Ovary (tissue), 9 donors: ENCODE data around the gene FNDC3A. TPM values are rescaled to one million over a fixed set of nuclear protein-coding genes. Genes with fewer than 3 reads are reported as not detected.

Experiments used
- DNase-seq, 5 donors: peaks; one replicate each; pipeline ENCODE4 v3.0.0-alpha.2; 2019 to 2020
- H3K27ac ChIP-seq, 2 donors: fragments of 200-600 bp; one replicate each; pipeline versions ENCODE4 v1.5.1 to v1.8.0; 2019 to 2022
- H3K27me3 ChIP-seq: fragments of 200-600 bp; one replicate; pipeline ENCODE4 v1.8.0; 2022
- H3K36me3 ChIP-seq: fragments of 200-600 bp; sonication (generic); one replicate; pipeline ENCODE4 v1.5.1; 2019
- H3K4me1 ChIP-seq: one replicate; pipeline ENCODE4 v1.8.1; 2013; ENCODE audit warnings: mild to moderate bottlenecking, moderate library complexity; ENCODE audit not compliant: insufficient read depth
- H3K4me3 ChIP-seq: fragments of 200-600 bp; sonication (generic); one replicate; pipeline ENCODE4 v1.5.1; 2017
- H3K9me3 ChIP-seq, 2 donors: fragments of 200-600 bp in 1 of 2; sonication (generic) in 1 of 2; one replicate each; pipeline versions ENCODE4 v1.5.1 to v1.8.1; 2013 to 2019; ENCODE audit warnings: mild to moderate bottlenecking in 1 of 2, moderate library complexity in 1 of 2
- CTCF ChIP-seq, 3 donors: fragments of 450-650 bp in 2 of 3; fragments of 200-600 bp in 1 of 3; IDR thresholded peaks; one replicate each; pipeline versions ENCODE4 v1.5.1 to v1.8.0; 2016 to 2022; ENCODE audit warnings: antibody characterized with exemption in 3 of 3, mild to moderate bottlenecking in 1 of 3
- EP300 ChIP-seq: sonication (generic); formaldehyde crosslinking; IDR thresholded peaks from one replicate; pipeline ENCODE4 v1.6.1; 2017; ENCODE audit warnings: antibody characterized with exemption
- POLR2A ChIP-seq: fragments of 450-650 bp; IDR thresholded peaks from one replicate; pipeline ENCODE4 v1.6.1; 2017; ENCODE audit warnings: antibody characterized with exemption, mild to moderate bottlenecking, moderate library complexity
- WGBS, 3 donors: extraction: QIAGEN DNeasy Blood & Tissue Kit in 1 of 3; methylation state at CpG; one replicate each; pipeline versions ENCODE4 v1.1.5 to v1.1.7; 2013 to 2017; 5-methylcytosine and 5-hydroxymethylcytosine counted together
- intact Hi-C, 4 donors: fragments of 100-400 bp; cut with DNase I; formaldehyde crosslinking; loops; one replicate each; pipeline versions ENCODE4 v1.11.0 to v1.15.1; 2022 to 2023
- polyA plus RNA-seq, 2 donors: library from polyadenylated mRNA; stranded (reverse); fragments of 200-250 nt in 1 of 2; fragments of 350-450 nt in 1 of 2; fragmentation: Illumina TruSeq in 1 of 2; extraction: RNeasy Lipid Tissue Mini Kit (QIAGEN cat#74804) in 1 of 2; gene quantifications; one replicate each; pipeline ENCODE4 v1.2.3, GENCODE V29; 2013 to 2014
- total RNA-seq, 7 donors: library from RNA; depleted of rRNA in 2 of 7; stranded (reverse); fragments of >200 nt in 2 of 7; fragmentation: NEBNext Ultra II Directional in 3 of 7; extraction: Animal tissue kit (Norgen Biotek cat#: 25700) in 3 of 7; gene quantifications; one replicate each; pipeline versions ENCODE4 v1.1.0 to v1.2.4, GENCODE V29; 2016 to 2023
- donor health status: DM: no; HTN: no; CAD: no; lungs with moderate emphysema.
- donor health status: DM: no; HTN: no; CAD: no.
- donor health status: Bipolar disorder and iron deficiency.
- donor health status: DM: yes; HTN: yes; CAD: no.
- donor health status: DM: no; HTN: no; CAD: no.
- donor health status: DM: yes; HTN: yes; CAD: no.

FNDC3A gene
- total and polyA plus RNA-seq, 9 donors = 25.5 to 71.6 (median 58.2) TPM

- 84 to 97% (median 90%) methylated on average over 1 of the region's 1 CpG for WGBS, 3 donors
- H3K27ac ChIP-seq = no peak overlapping the region
- DNase-seq = no peak
- no peaks in the 10 kb centered on the region for H3K36me3 ChIP-seq
- H3K4me1 ChIP-seq = no peaks in the 10 kb centered on the region
- no peaks in the 10 kb centered on the region for H3K9me3 ChIP-seq
- no peak for TF ChIP-seq CTCF (IDR thresholded peaks at IDR 0.05)
- no peak for TF ChIP-seq POLR2A
- TF ChIP-seq EP300 = no peak
- intact Hi-C loops = no loop called here
- no peak overlapping the region for H3K4me3 ChIP-seq
- no peaks in the 10 kb centered on the region for H3K27me3 ChIP-seq
Observed at GRCh38 chr13:49213539-49213938, 237.8 kb downstream of the FNDC3A start.

GRCh38 chr13:49213997-49214916, 238.5 kb downstream of the FNDC3A start:
- no peak for DNase-seq
- Histone ChIP-seq H3K9me3 (no peaks in the 10 kb centered on the region), H3K27ac (no peak overlapping the region), H3K36me3 (no peaks in the 10 kb centered on the region), H3K4me1 (no peaks in the 10 kb centered on the region), H3K27me3 (no peaks in the 10 kb centered on the region), H3K4me3 (no peak overlapping the region)
- intact Hi-C loops = no loop called here
- 41 to 48% (median 46%) methylated on average over 6 of the region's 6 CpGs for WGBS, 3 donors
- no peak for TF ChIP-seq EP300
- no peak for TF ChIP-seq CTCF (IDR thresholded peaks at IDR 0.05)
- no peak for TF ChIP-seq POLR2A

GRCh38 chr13:49214917-49215376, 239.2 kb downstream of the FNDC3A start:
- Histone ChIP-seq H3K36me3 (no peaks in the 10 kb centered on the region), H3K4me1 (no peaks in the 10 kb centered on the region), H3K4me3 (no peak overlapping the region), H3K27me3 (no peaks in the 10 kb centered on the region), H3K9me3 (no peaks in the 10 kb centered on the region), H3K27ac (no peak overlapping the region)
- WGBS, 3 donors = 30 to 47% (median 42%) methylated on average over 6 of the region's 6 CpGs
- TF ChIP-seq POLR2A (no peak), EP300 (no peak), CTCF (IDR thresholded peaks at IDR 0.05) (no peak)
- intact Hi-C loops = no loop called here
- DNase-seq = no peak

- no peak overlapping the region for H3K27ac ChIP-seq
- H3K4me1 ChIP-seq = peaks cover 2% of the 10 kb centered on the region
- no peaks in the 10 kb centered on the region for H3K27me3 ChIP-seq
- no peak for TF ChIP-seq CTCF (IDR thresholded peaks at IDR 0.05)
- TF ChIP-seq POLR2A = no peak
- no peak for TF ChIP-seq EP300
- intact Hi-C loops = no loop called here
- WGBS, 3 donors = 95 to 96% (median 96%) methylated on average over 6 of the region's 6 CpGs
- no peak overlapping the region for H3K4me3 ChIP-seq
- no peaks in the 10 kb centered on the region for H3K9me3 ChIP-seq
- no peaks in the 10 kb centered on the region for H3K36me3 ChIP-seq
- DNase-seq = no peak
Observed at GRCh38 chr13:49216334-49216733, 240.6 kb downstream of the FNDC3A start.
